HCT116 (cell line): ENCODE results near the gene ARHGAP28. TPM values are rescaled to one million over a fixed set of nuclear protein-coding genes. Genes with fewer than 3 reads are reported as not detected.

Experiments used
- ATAC-seq: fragments of 200-7000 bp; cut with Tn5 transposase; 2 replicates; pipeline ENCODE4 v1.9.1; 2020; ENCODE audit warnings: mild to moderate bottlenecking, moderate library complexity
- BruUV-seq: library from RNA; stranded (reverse); fragments of 400-500 nt; replicated peaks from 2 replicates; lab custom pipeline; 2021; lab: Mats Ljungman, UMichigan
- CTCF ChIA-PET: fragments of 300-600 bp; sonication (Branson Sonifier 250); formaldehyde crosslinking; loops from one replicate; lab custom pipeline; 2021; ENCODE audit warnings: antibody characterized with exemption; lab: Charles Lee
- POLR2A ChIA-PET: fragments of 300-600, 350-600 bp; sonication (Branson Sonifier 250); formaldehyde crosslinking; loops from one replicate; lab custom pipeline; 2021; ENCODE audit warnings: antibody characterized with exemption; lab: Charles Lee
- RAD21 ChIA-PET, 2 experiments: fragments of 300-600 bp; sonication (Branson Sonifier 250); formaldehyde crosslinking; loops; one replicate each; lab custom pipeline; 2023; ENCODE audit warnings: low total read pairs in 2 of 2; ENCODE audit not compliant: uncharacterized antibody in 2 of 2, unreplicated experiment in 2 of 2, low non-redundant PET in 1 of 2; lab: Charles Lee
- DNase-seq: peaks from one replicate; pipeline ENCODE4 v3.0.0-alpha.2; 2010; ENCODE audit warnings: low read depth, low spot score
- H2AFZ ChIP-seq: fragments of 200-600 bp; shearing (Covaris generic), sonication (generic); 2 replicates; pipeline ENCODE4 v1.6.1; 2017; ENCODE audit warnings: low read depth, mixed run types, mixed read lengths, antibody characterized with exemption, low read length; ENCODE audit not compliant: poor library complexity, severe bottlenecking
- H3K27ac ChIP-seq: 2 replicates; pipeline ENCODE4 v1.5.1; 2012; ENCODE audit warnings: low read depth, low read length
- H3K27me3 ChIP-seq: fragments of 200-600 bp; sonication (generic); 2 replicates; pipeline ENCODE4 v1.6.1; 2016; ENCODE audit warnings: mixed run types, low read length, mixed read lengths; ENCODE audit not compliant: insufficient read depth
- H3K36me3 ChIP-seq, 2 experiments: fragments of 200-500 bp in 1 of 2; fragments of 200-600 bp in 1 of 2; sonication (Bioruptor generic) in 1 of 2; sonication (generic) in 1 of 2; 2 replicates each; pipeline versions ENCODE4 v1.5.1 to v1.6.1; 2014 to 2016; ENCODE audit warnings: low read length in 2 of 2, inconsistent platforms in 1 of 2, mixed read lengths in 1 of 2, mixed run types in 1 of 2; ENCODE audit not compliant: insufficient read depth in 2 of 2, control insufficient read depth in 1 of 2
- H3K4me1 ChIP-seq, 2 experiments: fragments of 200-600 bp in 1 of 2; sonication (generic) in 1 of 2; 2 replicates each; pipeline versions ENCODE4 v1.5.1 to v1.6.1; 2012 to 2017; ENCODE audit warnings: low read length in 2 of 2, inconsistent platforms in 1 of 2, mild to moderate bottlenecking in 1 of 2, mixed read lengths in 1 of 2, mixed run types in 1 of 2, moderate library complexity in 1 of 2; ENCODE audit not compliant: insufficient read depth in 2 of 2, control insufficient read depth in 1 of 2
- H3K4me2 ChIP-seq: fragments of 200-600 bp; sonication (generic); 2 replicates; pipeline ENCODE4 v1.6.1; 2017; ENCODE audit warnings: mixed run types, low read length, mixed read lengths
- H3K4me3 ChIP-seq, 2 experiments: fragments of 200-600 bp in 1 of 2; sonication (generic) in 1 of 2; replicated peaks in 1 of 2; 2 replicates each; pipeline ENCODE4 v1.5.1; 2011 to 2016; ENCODE audit warnings: low read length in 2 of 2, control low read depth in 1 of 2, low read depth in 1 of 2, mild to moderate bottlenecking in 1 of 2, mixed read lengths in 1 of 2, mixed run types in 1 of 2
- H3K79me2 ChIP-seq: fragments of 200-600 bp; sonication (generic); 2 replicates; pipeline ENCODE4 v1.6.1; 2017; ENCODE audit warnings: mild to moderate bottlenecking, mixed run types, low read length, moderate library complexity, mixed read lengths; ENCODE audit not compliant: insufficient read depth
- H3K9ac ChIP-seq: fragments of 200-600 bp; sonication (generic); 2 replicates; pipeline ENCODE4 v1.6.1; 2016; ENCODE audit warnings: low read length, mixed read lengths
- H3K9me2 ChIP-seq: fragments of 200-600 bp; sonication (generic), shearing (Covaris generic); 2 replicates; pipeline ENCODE4 v1.6.1; 2017; ENCODE audit warnings: mixed run types, mild to moderate bottlenecking, moderate library complexity; ENCODE audit not compliant: insufficient read depth
- H3K9me3 ChIP-seq, 2 experiments: fragments of 200-500 bp in 1 of 2; fragments of 200-600 bp in 1 of 2; sonication (Bioruptor generic) in 1 of 2; sonication (generic) in 1 of 2; 2 replicates each; pipeline ENCODE4 v1.6.1; 2014 to 2017; ENCODE audit warnings: low read length in 2 of 2, mixed read lengths in 2 of 2, inconsistent platforms in 1 of 2, low read depth in 1 of 2, mild to moderate bottlenecking in 1 of 2, mixed run types in 1 of 2, moderate library complexity in 1 of 2; ENCODE audit not compliant: control insufficient read depth in 1 of 2, insufficient read depth in 1 of 2
- H4K20me1 ChIP-seq: fragments of 200-600 bp; sonication (generic), shearing (Covaris generic); 2 replicates; pipeline ENCODE4 v1.6.1; 2017; ENCODE audit warnings: mixed run types, mild to moderate bottlenecking, moderate library complexity; ENCODE audit not compliant: insufficient read depth
- CBX3 ChIP-seq: IDR thresholded peaks from 2 replicates; pipeline ENCODE4 v1.6.1; 2012; ENCODE audit warnings: low read depth
- CEBPB ChIP-seq: IDR thresholded peaks from 2 replicates; pipeline ENCODE4 v1.6.1; 2012; ENCODE audit warnings: low read depth
- EZH2phosphoT487 ChIP-seq: fragments of 200-600 bp; IDR thresholded peaks from 2 replicates; pipeline ENCODE4 v1.6.1; 2018; ENCODE audit warnings: antibody characterized with exemption, borderline replicate concordance
- FOSL1 ChIP-seq: IDR thresholded peaks from 2 replicates; pipeline ENCODE4 v1.6.1; 2012; ENCODE audit warnings: low read depth
- JUND ChIP-seq: IDR thresholded peaks from 2 replicates; pipeline ENCODE4 v1.6.1; 2012
- POLR2A ChIP-seq: IDR thresholded peaks from 2 replicates; pipeline ENCODE4 v1.7.0; 2011; ENCODE audit warnings: borderline replicate concordance; ENCODE audit not compliant: insufficient read depth, insufficient read length; ENCODE audit errors: extremely low read depth
- RAD21 ChIP-seq: IDR thresholded peaks from 2 replicates; pipeline ENCODE4 v1.6.1; 2012; ENCODE audit warnings: low read depth, mild to moderate bottlenecking
- SIN3A ChIP-seq: IDR thresholded peaks from 2 replicates; pipeline ENCODE4 v1.6.1; 2012; ENCODE audit warnings: low read depth
- SP1 ChIP-seq: IDR thresholded peaks from 2 replicates; pipeline ENCODE4 v1.6.1; 2012; ENCODE audit warnings: low read depth
- SRF ChIP-seq: IDR thresholded peaks from 2 replicates; pipeline ENCODE4 v1.6.1; 2012; ENCODE audit warnings: low read depth
- TCF7L2 ChIP-seq: IDR thresholded peaks from 2 replicates; pipeline ENCODE4 v1.7.0; 2011; ENCODE audit warnings: borderline replicate concordance, inconsistent platforms; ENCODE audit not compliant: insufficient read depth, insufficient read length; ENCODE audit errors: extremely low read depth
- YY1 ChIP-seq: IDR thresholded peaks from 2 replicates; pipeline ENCODE4 v1.6.1; 2011; ENCODE audit warnings: low read length, low read depth, moderate library complexity, mild to moderate bottlenecking; ENCODE audit not compliant: insufficient replicate concordance; ENCODE audit errors: extremely low read depth
- intact Hi-C: fragments of 100-400 bp; cut with micrococcal nuclease; formaldehyde crosslinking; loops from 2 replicates; pipeline ENCODE4 v1.10.0; 2022
- total RNA-seq: library from RNA; stranded (reverse); gene quantifications from one replicate; pipeline ENCODE4 v1.2.1, GENCODE V29; 2021; ENCODE audit not compliant: unreplicated experiment
- TF ChIP-seq, protein P1 (sequence below): IDR thresholded peaks from 2 replicates; pipeline ENCODE4 v1.6.1; 2012; ENCODE audit warnings: low read depth
- TF ChIP-seq, protein P2 (sequence below): IDR thresholded peaks from 2 replicates; pipeline ENCODE4 v1.6.1; 2012
- TF ChIP-seq, protein P3 (sequence below), 3 experiments: fragments of 200-600 bp in 1 of 3; sonication (generic) in 1 of 3; IDR thresholded peaks in 2 of 3; conservative IDR thresholded peaks in 1 of 3; 2 replicates each; pipeline ENCODE4 v1.5.1; 2012 to 2017; ENCODE audit warnings: low read depth in 2 of 3, low read length in 2 of 3, antibody characterized with exemption in 1 of 3, borderline replicate concordance in 1 of 3, control low read depth in 1 of 3, mild to moderate bottlenecking in 1 of 3, mixed read lengths in 1 of 3, mixed run types in 1 of 3, moderate library complexity in 1 of 3; ENCODE audit not compliant: insufficient read depth in 1 of 3

ARHGAP28 gene
- total RNA-seq, 1 experiment from 2014 or later: not detected

DNA sequence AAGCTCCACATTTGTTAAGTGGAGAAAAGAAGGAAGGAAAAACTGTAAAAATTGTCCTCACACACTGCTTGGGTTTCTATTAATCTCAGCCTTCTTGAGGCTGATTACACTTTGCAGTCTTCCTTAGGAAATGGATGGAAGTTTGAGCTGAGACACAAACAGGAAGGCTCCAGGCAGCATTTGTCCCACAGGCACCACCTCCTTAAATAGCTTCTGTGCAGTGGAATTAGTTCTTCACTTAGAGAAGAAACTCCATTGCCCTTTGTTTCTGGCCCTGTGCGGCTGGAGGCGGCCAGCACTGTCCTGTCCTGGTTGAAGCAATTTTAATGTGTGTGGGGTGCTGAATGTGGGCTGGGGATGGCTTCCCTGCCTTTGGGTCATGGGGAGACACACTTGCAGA, 44.3 kb downstream of the ARHGAP28 start:
- Histone ChIP-seq H3K79me2 (no peaks in the 10 kb centered on the region), H3K9me3 (peaks cover 6 to 24% of the 10 kb centered on the region in 2 experiments; a peak in 3 of 4 replicates), H4K20me1 (no peaks in the 10 kb centered on the region), H2AFZ (no peak overlapping the region), H3K9me2 (no peaks in the 10 kb centered on the region), H3K4me1 (no peaks in the 10 kb centered on the region), H3K4me2 (no peak overlapping the region), H3K36me3 (no peaks in the 10 kb centered on the region), H3K9ac (no peak overlapping the region), H3K27me3 (no peaks in the 10 kb centered on the region), H3K27ac (no peak overlapping the region), H3K4me3 (no peak overlapping the region)
- DNase-seq (no peak), ATAC-seq (no peak)
- intact Hi-C loops: no loop called here
- BruUV-seq: no TSS peak
- TF ChIP-seq, protein P1, sequence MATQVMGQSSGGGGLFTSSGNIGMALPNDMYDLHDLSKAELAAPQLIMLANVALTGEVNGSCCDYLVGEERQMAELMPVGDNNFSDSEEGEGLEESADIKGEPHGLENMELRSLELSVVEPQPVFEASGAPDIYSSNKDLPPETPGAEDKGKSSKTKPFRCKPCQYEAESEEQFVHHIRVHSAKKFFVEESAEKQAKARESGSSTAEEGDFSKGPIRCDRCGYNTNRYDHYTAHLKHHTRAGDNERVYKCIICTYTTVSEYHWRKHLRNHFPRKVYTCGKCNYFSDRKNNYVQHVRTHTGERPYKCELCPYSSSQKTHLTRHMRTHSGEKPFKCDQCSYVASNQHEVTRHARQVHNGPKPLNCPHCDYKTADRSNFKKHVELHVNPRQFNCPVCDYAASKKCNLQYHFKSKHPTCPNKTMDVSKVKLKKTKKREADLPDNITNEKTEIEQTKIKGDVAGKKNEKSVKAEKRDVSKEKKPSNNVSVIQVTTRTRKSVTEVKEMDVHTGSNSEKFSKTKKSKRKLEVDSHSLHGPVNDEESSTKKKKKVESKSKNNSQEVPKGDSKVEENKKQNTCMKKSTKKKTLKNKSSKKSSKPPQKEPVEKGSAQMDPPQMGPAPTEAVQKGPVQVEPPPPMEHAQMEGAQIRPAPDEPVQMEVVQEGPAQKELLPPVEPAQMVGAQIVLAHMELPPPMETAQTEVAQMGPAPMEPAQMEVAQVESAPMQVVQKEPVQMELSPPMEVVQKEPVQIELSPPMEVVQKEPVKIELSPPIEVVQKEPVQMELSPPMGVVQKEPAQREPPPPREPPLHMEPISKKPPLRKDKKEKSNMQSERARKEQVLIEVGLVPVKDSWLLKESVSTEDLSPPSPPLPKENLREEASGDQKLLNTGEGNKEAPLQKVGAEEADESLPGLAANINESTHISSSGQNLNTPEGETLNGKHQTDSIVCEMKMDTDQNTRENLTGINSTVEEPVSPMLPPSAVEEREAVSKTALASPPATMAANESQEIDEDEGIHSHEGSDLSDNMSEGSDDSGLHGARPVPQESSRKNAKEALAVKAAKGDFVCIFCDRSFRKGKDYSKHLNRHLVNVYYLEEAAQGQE: no peak
- TF ChIP-seq, protein P2, sequence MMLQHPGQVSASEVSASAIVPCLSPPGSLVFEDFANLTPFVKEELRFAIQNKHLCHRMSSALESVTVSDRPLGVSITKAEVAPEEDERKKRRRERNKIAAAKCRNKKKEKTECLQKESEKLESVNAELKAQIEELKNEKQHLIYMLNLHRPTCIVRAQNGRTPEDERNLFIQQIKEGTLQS: no peak
- TF ChIP-seq POLR2A (no peak), SP1 (no peak), TCF7L2 (no peak), SIN3A (no peak), CEBPB (no peak), FOSL1 (no peak), JUND (no peak), YY1 (no peak), RAD21 (no peak), CBX3 (no peak), EZH2phosphoT487 (no peak), SRF (no peak)
- TF ChIP-seq, protein P3, sequence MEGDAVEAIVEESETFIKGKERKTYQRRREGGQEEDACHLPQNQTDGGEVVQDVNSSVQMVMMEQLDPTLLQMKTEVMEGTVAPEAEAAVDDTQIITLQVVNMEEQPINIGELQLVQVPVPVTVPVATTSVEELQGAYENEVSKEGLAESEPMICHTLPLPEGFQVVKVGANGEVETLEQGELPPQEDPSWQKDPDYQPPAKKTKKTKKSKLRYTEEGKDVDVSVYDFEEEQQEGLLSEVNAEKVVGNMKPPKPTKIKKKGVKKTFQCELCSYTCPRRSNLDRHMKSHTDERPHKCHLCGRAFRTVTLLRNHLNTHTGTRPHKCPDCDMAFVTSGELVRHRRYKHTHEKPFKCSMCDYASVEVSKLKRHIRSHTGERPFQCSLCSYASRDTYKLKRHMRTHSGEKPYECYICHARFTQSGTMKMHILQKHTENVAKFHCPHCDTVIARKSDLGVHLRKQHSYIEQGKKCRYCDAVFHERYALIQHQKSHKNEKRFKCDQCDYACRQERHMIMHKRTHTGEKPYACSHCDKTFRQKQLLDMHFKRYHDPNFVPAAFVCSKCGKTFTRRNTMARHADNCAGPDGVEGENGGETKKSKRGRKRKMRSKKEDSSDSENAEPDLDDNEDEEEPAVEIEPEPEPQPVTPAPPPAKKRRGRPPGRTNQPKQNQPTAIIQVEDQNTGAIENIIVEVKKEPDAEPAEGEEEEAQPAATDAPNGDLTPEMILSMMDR (IDR thresholded peaks at IDR 0.05 in 2 of 3, conservative IDR thresholded peaks at IDR 0.05 in 1 of 3; ENCODE audit: borderline replicate concordance in 1 of 3, insufficient read depth in 1 of 3, low read depth in 2 of 3, low read length in 2 of 3): no peak
- ChIA-PET CTCF (no interaction called here), RAD21 (no interaction called here), POLR2A (no interaction called here)
